RWPE2 (cell line): Measurements from ENCODE around the gene MPST.

Experiments
- ATAC-seq: fragments of 200-7000 bp; cut with Tn5 transposase; 3 replicates; pipeline ENCODE4 v1.9.1; 2021; ENCODE audit warnings: low read depth
- DNase-seq: peaks from one replicate; pipeline ENCODE4 v3.0.0-alpha.2; 2020; ENCODE audit warnings: low spot score
- H3K27ac ChIP-seq: fragments of 450-650 bp; 2 replicates; pipeline ENCODE4 v1.5.1; 2017; ENCODE audit warnings: mild to moderate bottlenecking; ENCODE audit not compliant: poor library complexity, severe bottlenecking
- H3K27me3 ChIP-seq: fragments of 250-450 bp; sonication (Bioruptor Pico); 2 replicates; pipeline ENCODE4 v1.5.1; 2021; ENCODE audit warnings: mild to moderate bottlenecking, moderate library complexity; ENCODE audit not compliant: insufficient read depth, poor library complexity, severe bottlenecking
- H3K36me3 ChIP-seq: fragments of 250-450 bp; sonication (Bioruptor Pico); 2 replicates; pipeline ENCODE4 v1.5.1; 2020; ENCODE audit warnings: low read depth, mild to moderate bottlenecking, moderate library complexity
- H3K4me1 ChIP-seq: fragments of 250-450 bp; sonication (Bioruptor Pico); 2 replicates; pipeline ENCODE4 v1.5.1; 2021; ENCODE audit warnings: mild to moderate bottlenecking, moderate library complexity; ENCODE audit not compliant: insufficient read depth, poor library complexity, severe bottlenecking
- H3K4me3 ChIP-seq: fragments of 250-450 bp; sonication (Bioruptor Pico); 2 replicates; pipeline ENCODE4 v1.5.1; 2021; ENCODE audit warnings: mild to moderate bottlenecking, moderate library complexity; ENCODE audit not compliant: severe bottlenecking
- H3K9me3 ChIP-seq: fragments of 250-450 bp; sonication (Bioruptor Pico); 2 replicates; pipeline ENCODE4 v1.5.1; 2021; ENCODE audit warnings: mild to moderate bottlenecking, moderate library complexity; ENCODE audit not compliant: severe bottlenecking
- CTCF ChIP-seq: fragments of 450-650 bp; IDR thresholded peaks from one replicate; pipeline ENCODE4 v1.5.1; 2017; ENCODE audit warnings: mild to moderate bottlenecking, moderate library complexity; ENCODE audit not compliant: poor library complexity, severe bottlenecking

MPST gene

GRCh38 chr22:37043209-37043827 is 23.8 kb downstream of the MPST start:
- H3K4me1 ChIP-seq = peaks cover 17% of the 10 kb centered on the region
- H3K9me3 ChIP-seq = no peaks in the 10 kb centered on the region
- DNase-seq (no peak), ATAC-seq (no peak)
- no peak overlapping the region for H3K4me3 ChIP-seq
- no peak overlapping the region for H3K27ac ChIP-seq
- no peak for TF ChIP-seq CTCF
- H3K27me3 ChIP-seq = no peaks in the 10 kb centered on the region
- H3K36me3 ChIP-seq = no peaks in the 10 kb centered on the region

- Histone ChIP-seq H3K4me1 (peaks cover 17% of the 10 kb centered on the region), H3K27ac (no peak overlapping the region), H3K36me3 (no peaks in the 10 kb centered on the region)
Measured at GRCh38 chr22:37043828-37044538, 24.4 kb downstream of the MPST start.

GRCh38 chr22:37044634-37045625 is 25.4 kb downstream of the MPST start:
- Histone ChIP-seq H3K9me3 (no peaks in the 10 kb centered on the region), H3K4me3 (no peak overlapping the region), H3K27me3 (no peaks in the 10 kb centered on the region), H3K4me1 (peaks cover 17% of the 10 kb centered on the region), H3K36me3 (no peaks in the 10 kb centered on the region), H3K27ac (no peak overlapping the region)
- DNase-seq (no peak), ATAC-seq (peak; percentile 23; the same call in 2 of the 3 replicates)
- TF ChIP-seq CTCF = no peak

More at GRCh38 chr22:37043828-37044538, 24.4 kb downstream of the MPST start:
- H3K4me3 ChIP-seq = no peak overlapping the region
- no peaks in the 10 kb centered on the region for H3K9me3 ChIP-seq
- H3K27me3 ChIP-seq = no peaks in the 10 kb centered on the region
- ATAC-seq (peak; percentile 77), DNase-seq (no peak)
- peak; percentile 58 for TF ChIP-seq CTCF

GRCh38 chr22:37045958-37046357 is 26.4 kb downstream of the MPST start:
- Histone ChIP-seq H3K27me3 (no peaks in the 10 kb centered on the region), H3K4me1 (peaks cover 11% of the 10 kb centered on the region), H3K4me3 (no peak overlapping the region), H3K36me3 (no peaks in the 10 kb centered on the region), H3K27ac (no peak overlapping the region), H3K9me3 (no peaks in the 10 kb centered on the region)
- DNase-seq (no peak), ATAC-seq (no peak)
- peak; percentile 40 for TF ChIP-seq CTCF
